K562 (cell line): ENCODE data around the gene SHH. TPM values are rescaled to one million over a fixed set of nuclear protein-coding genes. Genes with fewer than 3 reads are reported as not detected.
A peak's percentile ranks its signal among the peaks of the same experiment; 100 is the strongest.
"Not testable (repeated sequence)": the region's sequence is repeated elsewhere in the genome, so short reads cannot be mapped to it uniquely, and the experiment has no call there.

Source experiments
- ATAC-seq: fragments of 200-7000 bp; cut with Tn5 transposase; 3 replicates; pipeline ENCODE4 v1.9.1; 2020; ENCODE audit warnings: moderate library complexity
- BruUV-seq: library from RNA; stranded (reverse); fragments of 400-500 nt; replicated peaks from 2 replicates; lab custom pipeline; 2021; lab: Mats Ljungman, UMichigan
- CTCF ChIA-PET: fragments of 300-600 bp; formaldehyde crosslinking; extraction: SDS; loops from one replicate; lab custom pipeline; 2021; ENCODE audit warnings: low intra/inter-chr PET ratio; lab: Yijun Ruan, JAX
- POLR2A ChIA-PET: fragments of 300-600, 350-650 bp; sonication (Branson Sonifier 250); formaldehyde crosslinking; extraction: SDS; loops from one replicate; lab custom pipeline; 2021; ENCODE audit warnings: antibody characterized with exemption, inconsistent platforms; lab: Yijun Ruan, JAX
- DNase-seq, 4 experiments: peaks; one replicate each; pipeline versions ENCODE4 v3.0.0 to v3.0.0-alpha.2; 2011 to 2018; ENCODE audit warnings: low spot score in 3 of 4, mixed read lengths in 3 of 4; ENCODE audit errors: extremely low read depth in 1 of 4
- FAIRE-seq: peaks from 2 replicates; lab custom pipeline; 2011; peaks lifted over from hg19 to GRCh38; lab: Jason Lieb, UNC
- H2AFZ ChIP-seq: 2 replicates; pipeline ENCODE4 v1.6.0; 2011; ENCODE audit warnings: low read depth, low read length, control low read depth, inconsistent platforms
- H3K27ac ChIP-seq: fragments of 200-600 bp; 3 replicates; pipeline ENCODE4 v1.8.0; 2011; ENCODE audit warnings: low read depth, mild to moderate bottlenecking, control low read depth, inconsistent platforms, low read length, moderate library complexity, mixed read lengths; ENCODE audit errors: extremely low read depth
- H3K27me3 ChIP-seq, 2 experiments: fragments of 300-600 bp in 1 of 2; 2 replicates in 1 of 2; 3 replicates in 1 of 2; pipeline versions ENCODE4 v1.6.0 to v1.8.0; 2011; ENCODE audit warnings: inconsistent platforms in 2 of 2, low read length in 2 of 2, mild to moderate bottlenecking in 1 of 2, mixed read lengths in 1 of 2, moderate library complexity in 1 of 2; ENCODE audit not compliant: control insufficient read depth in 2 of 2, insufficient read depth in 2 of 2
- H3K36me3 ChIP-seq: fragments of 300-600 bp; 3 replicates; pipeline ENCODE4 v1.8.0; 2011; ENCODE audit warnings: mild to moderate bottlenecking, low read length, inconsistent platforms; ENCODE audit not compliant: control insufficient read depth, insufficient read depth
- H3K4me1 ChIP-seq, 2 experiments: fragments of 200-600 bp in 1 of 2; replicated peaks in 1 of 2; 2 replicates in 1 of 2; 3 replicates in 1 of 2; pipeline versions ENCODE4 v1.5.1 to v1.8.0; 2011; ENCODE audit warnings: inconsistent platforms in 2 of 2, low read length in 2 of 2, mild to moderate bottlenecking in 1 of 2, mixed read lengths in 1 of 2, moderate library complexity in 1 of 2; ENCODE audit not compliant: control insufficient read depth in 2 of 2, insufficient read depth in 2 of 2
- H3K4me2 ChIP-seq: 2 replicates; pipeline ENCODE4 v1.6.1; 2011; ENCODE audit warnings: low read length, control low read depth, inconsistent platforms, mixed read lengths; ENCODE audit not compliant: insufficient read depth
- H3K4me3 ChIP-seq: fragments of 200-600 bp; sonication (generic), shearing (Covaris generic); 2 replicates; pipeline ENCODE4 v1.5.1; 2016; ENCODE audit warnings: control low read depth, inconsistent platforms
- H3K79me2 ChIP-seq: fragments of 200-600 bp; 3 replicates; pipeline ENCODE4 v1.8.0; 2011; ENCODE audit warnings: low read length, inconsistent platforms; ENCODE audit not compliant: control insufficient read depth, insufficient read depth
- H3K9ac ChIP-seq, 2 experiments: 2 replicates each; pipeline versions ENCODE4 v1.6.0 to v1.6.1; 2011; ENCODE audit warnings: low read depth in 2 of 2, low read length in 2 of 2, control low read depth in 1 of 2, inconsistent platforms in 1 of 2, mild to moderate bottlenecking in 1 of 2, mixed read lengths in 1 of 2; ENCODE audit not compliant: insufficient read depth in 1 of 2
- H3K9me1 ChIP-seq: one replicate; pipeline ENCODE4 v1.6.0; 2011; ENCODE audit warnings: inconsistent platforms, mild to moderate bottlenecking, low read length, moderate library complexity; ENCODE audit not compliant: control insufficient read depth, insufficient read depth
- H3K9me3 ChIP-seq: replicated peaks from 2 replicates; pipeline ENCODE4 v1.5.1; 2011; ENCODE audit warnings: low read depth, low read length, inconsistent platforms; ENCODE audit not compliant: control insufficient read depth, insufficient read depth
- H4K20me1 ChIP-seq: replicated peaks from 2 replicates; pipeline ENCODE4 v1.6.1; 2011; ENCODE audit warnings: low read length, inconsistent platforms, mixed read lengths; ENCODE audit not compliant: control insufficient read depth, insufficient read depth
- EZH2 ChIP-seq: IDR thresholded peaks from 2 replicates; pipeline ENCODE4 v1.6.1; 2012; ENCODE audit warnings: low read depth, mild to moderate bottlenecking, inconsistent platforms, low read length, borderline replicate concordance
- L3MBTL2 ChIP-seq: fragments of 450-650 bp; IDR thresholded peaks from 2 replicates; pipeline ENCODE4 v1.6.1; 2016; ENCODE audit warnings: mild to moderate bottlenecking, moderate library complexity
- TRIM24 ChIP-seq, 2 experiments: fragments of 450-650 bp; IDR thresholded peaks; 2 replicates each; pipeline ENCODE4 v1.6.1; 2016
- ZNF445 ChIP-seq: fragments of 250-450 bp; sonication (Bioruptor Pico); IDR thresholded peaks from 2 replicates; pipeline ENCODE4 v1.4.0; 2020; ENCODE audit warnings: low read depth, mild to moderate bottlenecking, moderate library complexity
- WGBS: fragments of 100-300 bp; shearing (Covaris generic); methylation state at CpG from one replicate; pipeline ENCODE4 v1.1.6; 2016; ENCODE audit warnings: low coverage, mixed read lengths; ENCODE audit not compliant: insufficient coverage; ENCODE audit errors: missing lambda C conversion rate; 5-methylcytosine and 5-hydroxymethylcytosine counted together
- in situ Hi-C: fragments of 300-500 bp; cut with MboI; formaldehyde crosslinking; loops from 4 replicates; pipeline ENCODE4 v1.15.0; 2018; ENCODE audit warnings: inconsistent platforms, mixed read lengths
- intact Hi-C: fragments of 100-400 bp; cut with micrococcal nuclease; formaldehyde crosslinking; loops from 2 replicates; pipeline ENCODE4 v1.14.2; 2022
- polyA plus RNA-seq, 8 experiments: library from polyadenylated mRNA; depleted of rRNA in 4 of 8; stranded (reverse) in 5 of 8; unstranded in 3 of 8; fragments of >200 nt; fragmentation: Nextera tagmentation in 2 of 8; fragmentation: Illumina TruSeq in 1 of 8; extraction: Ambion mirVana in 2 of 8; extraction: Trizol in 1 of 8; gene quantifications; 2 replicates each; pipeline versions ENCODE4 v1.2.1 to v1.2.3, GENCODE V29; 2011 to 2014; ENCODE audit warnings: inconsistent platforms in 1 of 8, missing spikeins in 1 of 8
- total RNA-seq, 7 experiments: library from RNA; depleted of rRNA in 6 of 7; stranded (reverse); fragments of >200 nt in 6 of 7; fragmentation: Illumina TruSeq in 2 of 7; extraction: Trizol in 2 of 7; gene quantifications; 2 replicates each; pipeline versions ENCODE4 v1.2.1 to v1.2.3, GENCODE V29; 2011 to 2021; ENCODE audit warnings: low replicate concordance in 1 of 7
- TF ChIP-seq, protein P1 (sequence below), 3 experiments: fragments of 200-800 bp in 1 of 3; fragments of 250-450 bp in 1 of 3; fragments of 450-650 bp in 1 of 3; sonication (Bioruptor Pico) in 1 of 3; sonication (Bioruptor generic) in 1 of 3; formaldehyde crosslinking in 1 of 3; IDR thresholded peaks; 2 replicates each; pipeline versions ENCODE4 v1.6.1 to v1.8.0; 2016 to 2022; ENCODE audit warnings: mild to moderate bottlenecking in 2 of 3, missing genetic modification characterization in 2 of 3, missing compliant biosample characterization in 1 of 3, moderate library complexity in 1 of 3

The SHH gene
- total and polyA plus RNA-seq, 9 of the 15 experiments (the other 6 are each of a cell fraction or from before 2014, with no cell fraction given) = 0.09 TPM; not detected in 8

DNA sequence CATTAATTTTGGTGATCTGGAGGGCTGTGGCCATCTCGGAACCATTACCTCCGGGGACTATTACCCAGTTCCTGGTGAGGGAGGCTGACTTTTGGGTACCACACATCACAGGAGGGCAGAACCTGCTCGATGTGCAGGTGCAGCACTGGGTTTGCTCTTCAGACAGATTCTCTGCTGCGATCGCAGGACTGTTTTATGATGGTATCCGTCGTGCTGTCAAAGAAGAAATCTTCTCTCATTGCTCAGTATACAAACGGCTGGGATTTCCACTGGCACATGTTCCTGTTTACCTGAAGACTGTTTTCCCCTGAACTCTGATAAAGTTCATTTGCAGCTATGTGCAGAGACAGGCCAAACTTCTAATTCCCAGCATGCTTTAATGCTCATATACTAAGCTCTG is 27.2 kb upstream of the SHH start (continued):
- TF ChIP-seq, protein P1, sequence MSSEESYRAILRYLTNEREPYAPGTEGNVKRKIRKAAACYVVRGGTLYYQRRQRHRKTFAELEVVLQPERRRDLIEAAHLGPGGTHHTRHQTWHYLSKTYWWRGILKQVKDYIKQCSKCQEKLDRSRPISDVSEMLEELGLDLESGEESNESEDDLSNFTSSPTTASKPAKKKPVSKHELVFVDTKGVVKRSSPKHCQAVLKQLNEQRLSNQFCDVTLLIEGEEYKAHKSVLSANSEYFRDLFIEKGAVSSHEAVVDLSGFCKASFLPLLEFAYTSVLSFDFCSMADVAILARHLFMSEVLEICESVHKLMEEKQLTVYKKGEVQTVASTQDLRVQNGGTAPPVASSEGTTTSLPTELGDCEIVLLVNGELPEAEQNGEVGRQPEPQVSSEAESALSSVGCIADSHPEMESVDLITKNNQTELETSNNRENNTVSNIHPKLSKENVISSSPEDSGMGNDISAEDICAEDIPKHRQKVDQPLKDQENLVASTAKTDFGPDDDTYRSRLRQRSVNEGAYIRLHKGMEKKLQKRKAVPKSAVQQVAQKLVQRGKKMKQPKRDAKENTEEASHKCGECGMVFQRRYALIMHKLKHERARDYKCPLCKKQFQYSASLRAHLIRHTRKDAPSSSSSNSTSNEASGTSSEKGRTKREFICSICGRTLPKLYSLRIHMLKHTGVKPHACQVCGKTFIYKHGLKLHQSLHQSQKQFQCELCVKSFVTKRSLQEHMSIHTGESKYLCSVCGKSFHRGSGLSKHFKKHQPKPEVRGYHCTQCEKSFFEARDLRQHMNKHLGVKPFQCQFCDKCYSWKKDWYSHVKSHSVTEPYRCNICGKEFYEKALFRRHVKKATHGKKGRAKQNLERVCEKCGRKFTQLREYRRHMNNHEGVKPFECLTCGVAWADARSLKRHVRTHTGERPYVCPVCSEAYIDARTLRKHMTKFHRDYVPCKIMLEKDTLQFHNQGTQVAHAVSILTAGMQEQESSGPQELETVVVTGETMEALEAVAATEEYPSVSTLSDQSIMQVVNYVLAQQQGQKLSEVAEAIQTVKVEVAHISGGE (CRISPR knock-in tag; IDR thresholded peaks at IDR 0.05) = no peak
- TF ChIP-seq TRIM24 (IDR thresholded peaks at IDR 0.05) (no peak), L3MBTL2 (no peak), ZNF445 (CRISPR knock-in tag) (no peak)

GRCh38 chr7:155838312-155838711 is 26.0 kb upstream of the SHH start:
- not testable (repeated sequence) for H3K36me3 ChIP-seq, ATAC-seq, H3K4me2 ChIP-seq, H3K4me1 ChIP-seq, DNase-seq, H3K4me3 ChIP-seq, H3K9me3 ChIP-seq
- peaks cover 17% of the 10 kb centered on the region for H4K20me1 ChIP-seq
- 0 out of 2 replicates have a peak, but pooled peaks have one; percentile 37 for TF ChIP-seq EZH2
- TF ChIP-seq, all 486 proteins: peak for 1; not testable (repeated sequence) for 485
- 8% methylated on average over 12 of the region's 12 CpGs for WGBS
- intact Hi-C loops, H2AFZ ChIP-seq, H3K79me2 ChIP-seq, in situ Hi-C loops, H3K27ac ChIP-seq, H3K9ac ChIP-seq, H3K9me1 ChIP-seq, FAIRE-seq, CTCF ChIA-PET, BruUV-seq: not testable (repeated sequence)
- H3K27me3 ChIP-seq = peaks cover 73 to 92% of the 10 kb centered on the region in 2 experiments
- POLR2A ChIA-PET = interaction anchor here (0.6 kb wide), 1 partner anchor 160 kb away, joined by 3 read pairs; no protein-coding TSS in a partner anchor
